GM19452 (cell line): Measurements from ENCODE around the gene EXOC6.
A peak's percentile ranks its signal among the peaks of the same experiment; 100 is the strongest.

ENCODE experiments used
- ATAC-seq: cut with Tn5 transposase; IDR thresholded peaks from one replicate; pipeline ENCODE4 v1.9.1; 2021; ENCODE audit not compliant: unreplicated experiment

The EXOC6 gene

GRCh38 chr10:93106631-93107072, 258.3 kb downstream of the EXOC6 start:
- ATAC-seq, result peak; percentile 26
